ENCODE results near the gene GPR15. TPM values are rescaled to one million over a fixed set of nuclear protein-coding genes. Genes with fewer than 3 reads are reported as not detected.

GPR15 gene
- total and polyA plus RNA-seq, 7 experiments from 2014 or later, result 0.52 to 24.2 (median 3.5) TPM

- intact Hi-C loops (cut with micrococcal nuclease), result no loop called here
- no peaks in the 10 kb centered on the region for H3K27me3 ChIP-seq (ENCODE audit: control insufficient read depth in 2 of 2, insufficient read depth in 2 of 2, low read length in 2 of 2)
- Mint-ChIP-seq H3K4me3 (no peak overlapping the region), H3K36me3 (peaks cover 0 to 29% (median 0%) of the 10 kb centered on the region in 5 donors), H3K27ac (peak overlapping the region in 2 of 9 donors; percentile 69 to 85), H3K27me3 (no peaks in the 10 kb centered on the region), H3K9me3 (peaks cover 0 to 6% (median 0%) of the 10 kb centered on the region in 11 donors), H3K4me1 (peaks cover 17 to 77% (median 44%) of the 10 kb centered on the region in 7 donors)
- ChIA-PET POLR2A (no interaction called here), CTCF (no interaction called here)
- H3K36me3 ChIP-seq (ENCODE audit: control insufficient read depth in 2 of 3, insufficient read depth in 3 of 3, low read length in 3 of 3), result no peaks in the 10 kb centered on the region
- H3K27ac ChIP-seq (ENCODE audit: low read depth, low read length), result no peak overlapping the region
- no peaks in the 10 kb centered on the region for H3K9me3 ChIP-seq (ENCODE audit: control insufficient read depth in 2 of 3, low read length in 3 of 3)
- ATAC-seq, result no peak
- DNase-seq, result no peak
- peaks cover 20 to 58% of the 10 kb centered on the region in 2 donors for H3K4me1 ChIP-seq (ENCODE audit: control insufficient read depth in 2 of 2, insufficient read depth in 2 of 2, low read length in 2 of 2)
- H3K4me3 ChIP-seq (ENCODE audit: low read length), result no peak overlapping the region
These were observed 36.6 kb downstream of the GPR15 start for GRCh38 chr3:98568402-98568801.

- H3K27me3 ChIP-seq (ENCODE audit: control insufficient read depth in 2 of 2, insufficient read depth in 2 of 2, low read length in 2 of 2), result no peaks in the 10 kb centered on the region
- peak overlapping the region in 1 of 10 donors; percentile 59 for H3K4me3 Mint-ChIP-seq
- no peak overlapping the region for H3K27ac ChIP-seq (ENCODE audit: low read depth, low read length)
- peak overlapping the region in 5 of 9 donors; percentile 2 to 80 (median 65) for H3K27ac Mint-ChIP-seq
- peaks cover 0 to 8% (median 0%) of the 10 kb centered on the region in 11 donors for H3K9me3 Mint-ChIP-seq
- peak in 1 of 9 donors; percentile 17 for DNase-seq
- H3K4me1 Mint-ChIP-seq, result peaks cover 4 to 58% (median 11%) of the 10 kb centered on the region in 7 donors
- H3K27me3 Mint-ChIP-seq, result no peaks in the 10 kb centered on the region
- peaks cover 0 to 13% of the 10 kb centered on the region in 2 donors for H3K4me1 ChIP-seq (ENCODE audit: control insufficient read depth in 2 of 2, insufficient read depth in 2 of 2, low read length in 2 of 2)
- intact Hi-C loops (cut with micrococcal nuclease), result loop anchor here (1.0 to 5.0 kb wide), 10 partner anchors 10 to 534 kb away; partner anchors contain the start of gene CPOX (in 1 of the 2)
- H3K4me3 ChIP-seq (ENCODE audit: low read length), result no peak overlapping the region
- ChIA-PET CTCF (interaction anchor here (1.2 to 1.6 kb wide), 2 partner anchors 10 to 534 kb away, joined by 3 to 8 read pairs; no protein-coding TSS in a partner anchor), POLR2A (interaction anchor here (0.8 to 1.5 kb wide), 2 partner anchors 50 to 809 kb away, joined by 3 to 7 read pairs; partner anchors contain the start of genes ARL6 and CLDND1)
- H3K36me3 ChIP-seq (ENCODE audit: control insufficient read depth in 2 of 3, insufficient read depth in 3 of 3, low read length in 3 of 3), result peaks cover 0 to 12% (median 0%) of the 10 kb centered on the region in 3 experiments
- peaks cover 0 to 44% (median 12%) of the 10 kb centered on the region in 5 donors for H3K36me3 Mint-ChIP-seq
- ATAC-seq, result peak; percentile 45
- no peaks in the 10 kb centered on the region for H3K9me3 ChIP-seq (ENCODE audit: control insufficient read depth in 2 of 3, low read length in 3 of 3)
These were observed 41.5 kb downstream of the GPR15 start for GRCh38 chr3:98573181-98573728.

- H3K36me3 Mint-ChIP-seq, result peaks cover 0 to 46% (median 15%) of the 10 kb centered on the region in 5 donors
- no peak overlapping the region for H3K4me3 ChIP-seq (ENCODE audit: low read length)
- H3K4me1 ChIP-seq (ENCODE audit: control insufficient read depth in 2 of 2, insufficient read depth in 2 of 2, low read length in 2 of 2), result peaks cover 0 to 8% of the 10 kb centered on the region in 2 donors
- H3K9me3 Mint-ChIP-seq, result peaks cover 0 to 8% (median 0%) of the 10 kb centered on the region in 11 donors
- intact Hi-C loops (cut with micrococcal nuclease), result loop anchor here in 1 of 2 donors (5.0 kb wide), 2 partner anchors 232 to 247 kb away; no protein-coding TSS in a partner anchor
- peaks cover 0 to 12% (median 0%) of the 10 kb centered on the region in 3 experiments for H3K36me3 ChIP-seq (ENCODE audit: control insufficient read depth in 2 of 3, insufficient read depth in 3 of 3, low read length in 3 of 3)
- peak overlapping the region in 1 of 10 donors; percentile 26 for H3K4me3 Mint-ChIP-seq
- ATAC-seq (no peak), DNase-seq (no peak)
- POLR2A ChIA-PET, result no interaction called here
- CTCF ChIA-PET, result interaction anchor here (1.2 kb wide), 1 partner anchor 11 kb away, joined by 3 read pairs; no protein-coding TSS in a partner anchor
- no peaks in the 10 kb centered on the region for H3K27me3 ChIP-seq (ENCODE audit: control insufficient read depth in 2 of 2, insufficient read depth in 2 of 2, low read length in 2 of 2)
- peaks cover 4 to 50% (median 8%) of the 10 kb centered on the region in 7 donors for H3K4me1 Mint-ChIP-seq
- H3K27me3 Mint-ChIP-seq, result no peaks in the 10 kb centered on the region
- no peaks in the 10 kb centered on the region for H3K9me3 ChIP-seq (ENCODE audit: control insufficient read depth in 2 of 3, low read length in 3 of 3)
- H3K27ac ChIP-seq (ENCODE audit: low read depth, low read length), result no peak overlapping the region
- H3K27ac Mint-ChIP-seq, result peak overlapping the region in 4 of 9 donors; percentile 7 to 75 (median 55)
These were observed 42.4 kb downstream of the GPR15 start for GRCh38 chr3:98574132-98574531.

GRCh38 chr3:98577178-98577895 lies 45.6 kb downstream of the GPR15 start:
- no peak for ATAC-seq
- POLR2A ChIA-PET, result interaction anchor here (0.6 kb wide), 1 partner anchor 19 kb away, joined by 3 read pairs; no protein-coding TSS in a partner anchor

GRCh38 chr3:98580401-98581386 lies 48.9 kb downstream of the GPR15 start:
- no peak for DNase-seq
- intact Hi-C loops (cut with micrococcal nuclease), result no loop called here
- no peak overlapping the region for H3K27ac ChIP-seq (ENCODE audit: low read depth, low read length)
- no peaks in the 10 kb centered on the region for H3K9me3 ChIP-seq (ENCODE audit: control insufficient read depth in 2 of 3, low read length in 3 of 3)
- ChIA-PET POLR2A (no interaction called here), CTCF (no interaction called here)
- H3K4me1 ChIP-seq (ENCODE audit: control insufficient read depth in 2 of 2, insufficient read depth in 2 of 2, low read length in 2 of 2), result no peaks in the 10 kb centered on the region
- Mint-ChIP-seq H3K36me3 (peaks cover 0 to 65% (median 31%) of the 10 kb centered on the region in 5 donors), H3K4me1 (peaks cover 0 to 53% (median 13%) of the 10 kb centered on the region in 7 donors), H3K9me3 (peaks cover 0 to 3% (median 0%) of the 10 kb centered on the region in 11 donors), H3K4me3 (no peak overlapping the region), H3K27me3 (no peaks in the 10 kb centered on the region), H3K27ac (peak overlapping the region in 2 of 9 donors; percentile 27 to 67)
- no peaks in the 10 kb centered on the region for H3K27me3 ChIP-seq (ENCODE audit: control insufficient read depth in 2 of 2, insufficient read depth in 2 of 2, low read length in 2 of 2)
- no peak overlapping the region for H3K4me3 ChIP-seq (ENCODE audit: low read length)
- H3K36me3 ChIP-seq (ENCODE audit: control insufficient read depth in 2 of 3, insufficient read depth in 3 of 3, low read length in 3 of 3), result peaks cover 0 to 27% (median 0%) of the 10 kb centered on the region in 3 experiments
- no peak for ATAC-seq

More at GRCh38 chr3:98577178-98577895, 45.6 kb downstream of the GPR15 start:
- H3K4me3 ChIP-seq (ENCODE audit: low read length), result no peak overlapping the region
- Mint-ChIP-seq H3K4me1 (peaks cover 4 to 49% (median 7%) of the 10 kb centered on the region in 7 donors), H3K36me3 (peaks cover 0 to 48% (median 19%) of the 10 kb centered on the region in 5 donors), H3K9me3 (peaks cover 0 to 3% (median 0%) of the 10 kb centered on the region in 11 donors), H3K27ac (peak overlapping the region in 7 of 9 donors; percentile 3 to 43 (median 28)), H3K4me3 (no peak overlapping the region), H3K27me3 (no peaks in the 10 kb centered on the region)
- CTCF ChIA-PET, result interaction anchor here (0.5 kb wide), 1 partner anchor 12 kb away, joined by 3 read pairs; no protein-coding TSS in a partner anchor
- peaks cover 0 to 18% (median 0%) of the 10 kb centered on the region in 3 experiments for H3K36me3 ChIP-seq (ENCODE audit: control insufficient read depth in 2 of 3, insufficient read depth in 3 of 3, low read length in 3 of 3)
- DNase-seq, result no peak
- intact Hi-C loops (cut with micrococcal nuclease), result no loop called here
- no peaks in the 10 kb centered on the region for H3K9me3 ChIP-seq (ENCODE audit: control insufficient read depth in 2 of 3, low read length in 3 of 3)
- no peak overlapping the region for H3K27ac ChIP-seq (ENCODE audit: low read depth, low read length)
- peaks cover 0 to 7% of the 10 kb centered on the region in 2 donors for H3K4me1 ChIP-seq (ENCODE audit: control insufficient read depth in 2 of 2, insufficient read depth in 2 of 2, low read length in 2 of 2)
- H3K27me3 ChIP-seq (ENCODE audit: control insufficient read depth in 2 of 2, insufficient read depth in 2 of 2, low read length in 2 of 2), result no peaks in the 10 kb centered on the region

GRCh38 chr3:98581474-98581873 lies 49.7 kb downstream of the GPR15 start:
- peaks cover 0 to 55% (median 13%) of the 10 kb centered on the region in 7 donors for H3K4me1 Mint-ChIP-seq
- intact Hi-C loops (cut with micrococcal nuclease), result no loop called here
- no peaks in the 10 kb centered on the region for H3K4me1 ChIP-seq (ENCODE audit: control insufficient read depth in 2 of 2, insufficient read depth in 2 of 2, low read length in 2 of 2)
- H3K27ac ChIP-seq (ENCODE audit: low read depth, low read length), result no peak overlapping the region
- DNase-seq (no peak), ATAC-seq (no peak)
- CTCF ChIA-PET, result no interaction called here
- no peak overlapping the region for H3K4me3 Mint-ChIP-seq
- H3K36me3 ChIP-seq (ENCODE audit: control insufficient read depth in 2 of 3, insufficient read depth in 3 of 3, low read length in 3 of 3), result peaks cover 0 to 33% (median 0%) of the 10 kb centered on the region in 3 experiments
- no peaks in the 10 kb centered on the region for H3K27me3 ChIP-seq (ENCODE audit: control insufficient read depth in 2 of 2, insufficient read depth in 2 of 2, low read length in 2 of 2)
- H3K36me3 Mint-ChIP-seq, result peaks cover 0 to 61% (median 27%) of the 10 kb centered on the region in 5 donors
- H3K4me3 ChIP-seq (ENCODE audit: low read length), result no peak overlapping the region
- no peaks in the 10 kb centered on the region for H3K9me3 Mint-ChIP-seq
- no peaks in the 10 kb centered on the region for H3K9me3 ChIP-seq (ENCODE audit: control insufficient read depth in 2 of 3, low read length in 3 of 3)
- no peaks in the 10 kb centered on the region for H3K27me3 Mint-ChIP-seq
- H3K27ac Mint-ChIP-seq, result peak overlapping the region in 2 of 9 donors; percentile 33 to 67
- POLR2A ChIA-PET, result no interaction called here
